ENCODE data around the gene GIPC3. TPM values are rescaled to one million over a fixed set of nuclear protein-coding genes. Genes with fewer than 3 reads are reported as not detected.
"Not testable (repeated sequence)": the region's sequence is repeated elsewhere in the genome, so short reads cannot be mapped to it uniquely, and the experiment has no call there.

Gene GIPC3
- total RNA-seq, 4 donors from 2014 or later = 0.18 to 0.76 (median 0.22) TPM

- Histone ChIP-seq H3K4me1 (peaks cover 25 to 70% (median 28%) of the 10 kb centered on the region in 3 donors), H3K27ac (peak overlapping the region; percentile 25 to 91 (median 81)), H3K27me3 (no peaks in the 10 kb centered on the region), H3K36me3 (peaks cover 0 to 14% (median 3%) of the 10 kb centered on the region in 3 donors), H3K4me3 (peak overlapping the region; percentile 18 to 66 (median 40)), H3K9me3 (no peaks in the 10 kb centered on the region)
- intact Hi-C loops (cut with DNase I) = no loop called here
- 50 to 60% methylated on average over 1 to 18 of the region's 78 CpGs for WGBS, 2 donors
- TF ChIP-seq CTCF (IDR thresholded peaks at IDR 0.05) = no peak
- peak in 1 of 4 donors; percentile 20 for TF ChIP-seq POLR2A (IDR thresholded peaks at IDR 0.05)
- DNase-seq = no peak
Observed at GRCh38 chr19:3576696-3577443, 8.4 kb upstream of the GIPC3 start.

- no peaks in the 10 kb centered on the region for H3K9me3 ChIP-seq
- peaks cover 0 to 14% (median 3%) of the 10 kb centered on the region in 3 donors for H3K36me3 ChIP-seq
- no peak for DNase-seq
- peak overlapping the region in 1 of 4 donors; percentile 66 for H3K4me3 ChIP-seq
- peaks cover 22 to 64% (median 24%) of the 10 kb centered on the region in 3 donors for H3K4me1 ChIP-seq
- no peaks in the 10 kb centered on the region for H3K27me3 ChIP-seq
- TF ChIP-seq POLR2A (IDR thresholded peaks at IDR 0.05) = no peak
- no peak for TF ChIP-seq CTCF (IDR thresholded peaks at IDR 0.05)
- intact Hi-C loops (cut with DNase I) = no loop called here
- WGBS, 2 donors = 94% methylated on average over 11 of the region's 60 CpGs; no CpG with 5 or more reads in 1 of the 2 donors
- peak overlapping the region; percentile 25 to 91 (median 81) for H3K27ac ChIP-seq
Observed at GRCh38 chr19:3577723-3578344, 7.4 kb upstream of the GIPC3 start.

GRCh38 chr19:3578390-3578789 lies 6.9 kb upstream of the GIPC3 start:
- intact Hi-C loops (cut with DNase I) = no loop called here

GRCh38 chr19:3580156-3580934 lies 4.9 kb upstream of the GIPC3 start:
- Histone ChIP-seq H3K27me3 (peaks cover 0 to 12% (median 0%) of the 10 kb centered on the region in 4 donors), H3K27ac (peak overlapping the region; percentile 43 to 81 (median 62)), H3K4me3 (no peak overlapping the region), H3K4me1 (peaks cover 15 to 45% (median 23%) of the 10 kb centered on the region in 3 donors), H3K9me3 (no peaks in the 10 kb centered on the region), H3K36me3 (peaks cover 0 to 2% (median 1%) of the 10 kb centered on the region in 3 donors)
- intact Hi-C loops (cut with DNase I) = no loop called here
- 38 to 52% methylated on average over 11 of the region's 11 CpGs for WGBS, 2 donors
- no peak for DNase-seq
- TF ChIP-seq POLR2A (IDR thresholded peaks at IDR 0.05) (no peak), CTCF (IDR thresholded peaks at IDR 0.05) (no peak)

More at GRCh38 chr19:3578390-3578789, 6.9 kb upstream of the GIPC3 start:
- DNase-seq = no peak
- H3K9me3 ChIP-seq = no peaks in the 10 kb centered on the region
- WGBS, 2 donors = 36 to 79% methylated on average over 3 to 11 of the region's 17 CpGs
- no peak overlapping the region for H3K4me3 ChIP-seq
- H3K4me1 ChIP-seq = peaks cover 22 to 60% (median 23%) of the 10 kb centered on the region in 3 donors
- TF ChIP-seq POLR2A (IDR thresholded peaks at IDR 0.05) = no peak
- no peak for TF ChIP-seq CTCF (IDR thresholded peaks at IDR 0.05)
- peaks cover 0 to 14% (median 3%) of the 10 kb centered on the region in 3 donors for H3K36me3 ChIP-seq
- peak overlapping the region in 3 of 4 donors; percentile 81 to 91 (median 81) for H3K27ac ChIP-seq
- H3K27me3 ChIP-seq = no peaks in the 10 kb centered on the region

GRCh38 chr19:3581792-3582191 lies 3.5 kb upstream of the GIPC3 start:
- H3K36me3 ChIP-seq; DNase-seq; intact Hi-C loops (cut with DNase I); H3K4me3 ChIP-seq; H3K9me3 ChIP-seq: not testable (repeated sequence)
- WGBS, 2 donors = 75 to 81% methylated on average over 2 to 3 of the region's 4 CpGs
- Histone ChIP-seq H3K4me1 (peaks cover 6 to 45% (median 17%) of the 10 kb centered on the region in 3 donors), H3K27me3 (peaks cover 0 to 26% (median 7%) of the 10 kb centered on the region in 4 donors), H3K27ac (peak overlapping the region in 1 of 4 donors; percentile 4)

GRCh38 chr19:3584036-3584802 lies 1.1 kb upstream of the GIPC3 start:
- intact Hi-C loops (cut with DNase I); H3K9me3 ChIP-seq; H3K36me3 ChIP-seq; DNase-seq; H3K27ac ChIP-seq; H3K4me3 ChIP-seq: not testable (repeated sequence)
- Histone ChIP-seq H3K27me3 (peaks cover 0 to 30% (median 7%) of the 10 kb centered on the region in 4 donors), H3K4me1 (peaks cover 5 to 31% (median 11%) of the 10 kb centered on the region in 3 donors)
- whole genome bisulfite sequencing, 2 donors = 79 to 82% methylated on average over 11 to 15 of the region's 15 CpGs
